ENCODE data around the gene TGFBR2. TPM values are rescaled to one million over a fixed set of nuclear protein-coding genes. Genes with fewer than 3 reads are reported as not detected.

The TGFBR2 gene
- total RNA-seq, 1 donor from 2014 or later: 144 TPM

DNA sequence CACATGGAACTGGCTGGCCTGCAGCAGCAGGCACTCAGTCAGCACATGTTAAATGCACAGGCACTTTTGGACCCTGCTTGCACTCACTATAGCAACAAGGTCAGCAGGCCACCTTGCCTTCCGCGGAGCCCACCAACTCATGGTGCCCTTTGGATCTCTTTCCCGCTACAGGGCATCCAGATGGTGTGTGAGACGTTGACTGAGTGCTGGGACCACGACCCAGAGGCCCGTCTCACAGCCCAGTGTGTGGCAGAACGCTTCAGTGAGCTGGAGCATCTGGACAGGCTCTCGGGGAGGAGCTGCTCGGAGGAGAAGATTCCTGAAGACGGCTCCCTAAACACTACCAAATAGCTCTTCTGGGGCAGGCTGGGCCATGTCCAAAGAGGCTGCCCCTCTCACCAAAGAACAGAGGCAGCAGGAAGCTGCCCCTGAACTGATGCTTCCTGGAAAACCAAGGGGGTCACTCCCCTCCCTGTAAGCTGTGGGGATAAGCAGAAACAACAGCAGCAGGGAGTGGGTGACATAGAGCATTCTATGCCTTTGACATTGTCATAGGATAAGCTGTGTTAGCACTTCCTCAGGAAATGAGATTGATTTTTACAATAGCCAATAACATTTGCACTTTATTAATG is 85.0 kb downstream of the TGFBR2 start:
- H3K9me3 ChIP-seq (replicated peaks): no peaks in the 10 kb centered on the region
- H3K4me3 ChIP-seq: no peak overlapping the region
- intact Hi-C loops (cut with micrococcal nuclease): loop anchor here (10.0 kb wide), 1 partner anchor 497 kb away; no protein-coding TSS in a partner anchor
- peaks cover 75% of the 10 kb centered on the region for H3K36me3 ChIP-seq
- no peak for DNase-seq
- H3K4me1 ChIP-seq: peaks cover 98% of the 10 kb centered on the region
- TF ChIP-seq, protein P1, sequence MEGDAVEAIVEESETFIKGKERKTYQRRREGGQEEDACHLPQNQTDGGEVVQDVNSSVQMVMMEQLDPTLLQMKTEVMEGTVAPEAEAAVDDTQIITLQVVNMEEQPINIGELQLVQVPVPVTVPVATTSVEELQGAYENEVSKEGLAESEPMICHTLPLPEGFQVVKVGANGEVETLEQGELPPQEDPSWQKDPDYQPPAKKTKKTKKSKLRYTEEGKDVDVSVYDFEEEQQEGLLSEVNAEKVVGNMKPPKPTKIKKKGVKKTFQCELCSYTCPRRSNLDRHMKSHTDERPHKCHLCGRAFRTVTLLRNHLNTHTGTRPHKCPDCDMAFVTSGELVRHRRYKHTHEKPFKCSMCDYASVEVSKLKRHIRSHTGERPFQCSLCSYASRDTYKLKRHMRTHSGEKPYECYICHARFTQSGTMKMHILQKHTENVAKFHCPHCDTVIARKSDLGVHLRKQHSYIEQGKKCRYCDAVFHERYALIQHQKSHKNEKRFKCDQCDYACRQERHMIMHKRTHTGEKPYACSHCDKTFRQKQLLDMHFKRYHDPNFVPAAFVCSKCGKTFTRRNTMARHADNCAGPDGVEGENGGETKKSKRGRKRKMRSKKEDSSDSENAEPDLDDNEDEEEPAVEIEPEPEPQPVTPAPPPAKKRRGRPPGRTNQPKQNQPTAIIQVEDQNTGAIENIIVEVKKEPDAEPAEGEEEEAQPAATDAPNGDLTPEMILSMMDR (IDR thresholded peaks at IDR 0.05; ENCODE audit: borderline replicate concordance): no peak
- peak overlapping the region; percentile 79 for H3K27ac ChIP-seq (replicated peaks)
- H3K27me3 ChIP-seq (ENCODE audit: low read depth): no peaks in the 10 kb centered on the region

- TF ChIP-seq, protein P1 (IDR thresholded peaks at IDR 0.05; ENCODE audit: borderline replicate concordance): no peak
- intact Hi-C loops (cut with micrococcal nuclease): loop anchor here (10.0 kb wide), 1 partner anchor 497 kb away; no protein-coding TSS in a partner anchor
- H3K9me3 ChIP-seq (replicated peaks): no peaks in the 10 kb centered on the region
- no peak for DNase-seq
- peaks cover 73% of the 10 kb centered on the region for H3K36me3 ChIP-seq
- no peak overlapping the region for H3K4me3 ChIP-seq
- peaks cover 98% of the 10 kb centered on the region for H3K4me1 ChIP-seq
- peak overlapping the region; percentile 79 for H3K27ac ChIP-seq (replicated peaks)
- no peaks in the 10 kb centered on the region for H3K27me3 ChIP-seq (ENCODE audit: low read depth)
Measured at GRCh38 chr3:30691944-30692343, 85.5 kb downstream of the TGFBR2 start.

DNA sequence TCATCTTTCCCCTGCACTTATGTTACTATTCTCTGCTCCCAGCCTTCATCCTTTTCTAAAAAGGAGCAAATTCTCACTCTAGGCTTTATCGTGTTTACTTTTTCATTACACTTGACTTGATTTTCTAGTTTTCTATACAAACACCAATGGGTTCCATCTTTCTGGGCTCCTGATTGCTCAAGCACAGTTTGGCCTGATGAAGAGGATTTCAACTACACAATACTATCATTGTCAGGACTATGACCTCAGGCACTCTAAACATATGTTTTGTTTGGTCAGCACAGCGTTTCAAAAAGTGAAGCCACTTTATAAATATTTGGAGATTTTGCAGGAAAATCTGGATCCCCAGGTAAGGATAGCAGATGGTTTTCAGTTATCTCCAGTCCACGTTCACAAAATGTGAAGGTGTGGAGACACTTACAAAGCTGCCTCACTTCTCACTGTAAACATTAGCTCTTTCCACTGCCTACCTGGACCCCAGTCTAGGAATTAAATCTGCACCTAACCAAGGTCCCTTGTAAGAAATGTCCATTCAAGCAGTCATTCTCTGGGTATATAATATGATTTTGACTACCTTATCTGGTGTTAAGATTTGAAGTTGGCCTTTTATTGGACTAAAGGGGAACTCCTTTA is 86.2 kb downstream of the TGFBR2 start:
- H3K9me3 ChIP-seq (replicated peaks): no peaks in the 10 kb centered on the region
- no peak for DNase-seq
- peaks cover 67% of the 10 kb centered on the region for H3K36me3 ChIP-seq
- no peaks in the 10 kb centered on the region for H3K27me3 ChIP-seq (ENCODE audit: low read depth)
- intact Hi-C loops (cut with micrococcal nuclease): loop anchor here (10.0 kb wide), 1 partner anchor 498 kb away; no protein-coding TSS in a partner anchor
- peak overlapping the region; percentile 79 for H3K27ac ChIP-seq (replicated peaks)
- TF ChIP-seq, protein P1 (IDR thresholded peaks at IDR 0.05; ENCODE audit: borderline replicate concordance): no peak
- H3K4me1 ChIP-seq: peaks cover 97% of the 10 kb centered on the region
- H3K4me3 ChIP-seq: no peak overlapping the region

DNA sequence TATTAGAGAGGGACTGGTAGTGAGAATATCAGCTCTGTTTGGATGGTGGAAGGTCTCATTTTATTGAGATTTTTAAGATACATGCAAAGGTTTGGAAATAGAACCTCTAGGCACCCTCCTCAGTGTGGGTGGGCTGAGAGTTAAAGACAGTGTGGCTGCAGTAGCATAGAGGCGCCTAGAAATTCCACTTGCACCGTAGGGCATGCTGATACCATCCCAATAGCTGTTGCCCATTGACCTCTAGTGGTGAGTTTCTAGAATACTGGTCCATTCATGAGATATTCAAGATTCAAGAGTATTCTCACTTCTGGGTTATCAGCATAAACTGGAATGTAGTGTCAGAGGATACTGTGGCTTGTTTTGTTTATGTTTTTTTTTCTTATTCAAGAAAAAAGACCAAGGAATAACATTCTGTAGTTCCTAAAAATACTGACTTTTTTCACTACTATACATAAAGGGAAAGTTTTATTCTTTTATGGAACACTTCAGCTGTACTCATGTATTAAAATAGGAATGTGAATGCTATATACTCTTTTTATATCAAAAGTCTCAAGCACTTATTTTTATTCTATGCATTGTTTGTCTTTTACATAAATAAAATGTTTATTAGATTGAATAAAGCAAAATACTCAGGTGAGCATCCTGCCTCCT is 87.2 kb downstream of the TGFBR2 start:
- DNase-seq: no peak
- H3K4me1 ChIP-seq: peaks cover 89% of the 10 kb centered on the region
- H3K36me3 ChIP-seq: peaks cover 66% of the 10 kb centered on the region

GRCh38 chr3:30694148-30694547 is 87.7 kb downstream of the TGFBR2 start:
- no peak for DNase-seq
- intact Hi-C loops (cut with micrococcal nuclease): loop anchor here (10.0 kb wide), 1 partner anchor 499 kb away; no protein-coding TSS in a partner anchor
- Histone ChIP-seq H3K27ac (replicated peaks) (peak overlapping the region; percentile 76), H3K4me1 (peaks cover 84% of the 10 kb centered on the region), H3K9me3 (replicated peaks) (no peaks in the 10 kb centered on the region), H3K36me3 (peaks cover 63% of the 10 kb centered on the region), H3K27me3 (ENCODE audit: low read depth) (no peaks in the 10 kb centered on the region), H3K4me3 (no peak overlapping the region)
- TF ChIP-seq, protein P1 (IDR thresholded peaks at IDR 0.05; ENCODE audit: borderline replicate concordance): no peak

More for the DNA sequence above, 87.2 kb downstream of the TGFBR2 start:
- Histone ChIP-seq H3K27ac (replicated peaks) (peak overlapping the region; percentile 79), H3K4me3 (no peak overlapping the region), H3K27me3 (ENCODE audit: low read depth) (no peaks in the 10 kb centered on the region), H3K9me3 (replicated peaks) (no peaks in the 10 kb centered on the region)
- intact Hi-C loops (cut with micrococcal nuclease): loop anchor here (10.0 kb wide), 1 partner anchor 499 kb away; no protein-coding TSS in a partner anchor
- TF ChIP-seq, protein P1 (IDR thresholded peaks at IDR 0.05; ENCODE audit: borderline replicate concordance): peak; percentile 90

Measured in left ventricle myocardium inferior (tissue), 1 donor.